ENCODE results near the gene RPLP1.

GRCh38 chr15:69466733-69467132 is 14.1 kb downstream of the RPLP1 start:
- TF ChIP-seq CTCF (IDR thresholded peaks at IDR 0.05 in 4 of 5, conservative IDR thresholded peaks at IDR 0.05 in 1 of 5) (no peak), POLR2A (IDR thresholded peaks at IDR 0.05) (no peak)
